Activated CD4-positive, CD25-positive, alpha-beta regulatory T cell treated with anti-CD3 and anti-CD28 coated beads, Interleukin-2, amount 50 U/mL, for 72 hours (primary cell): Measurements from ENCODE around the gene FAM174A.
"Not testable (repeated sequence)": the region's sequence is repeated elsewhere in the genome, so short reads cannot be mapped to it uniquely, and the experiment has no call there.

Source experiments
- DNase-seq: peaks from one replicate; pipeline ENCODE4 v3.0.0; 2021

FAM174A gene

GRCh38 chr5:100576217-100576751, 41.1 kb downstream of the FAM174A start:
- no peak for DNase-seq

- no peak for DNase-seq
Measured at GRCh38 chr5:100577506-100577905, 42.3 kb downstream of the FAM174A start.

- no peak for DNase-seq
Measured at GRCh38 chr5:100584069-100584468, 48.9 kb downstream of the FAM174A start.

GRCh38 chr5:100584889-100585288, 49.7 kb downstream of the FAM174A start:
- DNase-seq = no peak

GRCh38 chr5:100590867-100591266, 55.7 kb downstream of the FAM174A start:
- no peak for DNase-seq

- DNase-seq = no peak
Measured at GRCh38 chr5:100595152-100595811, 60.1 kb downstream of the FAM174A start.

GRCh38 chr5:100595812-100596173, 60.6 kb downstream of the FAM174A start:
- DNase-seq = no peak

- no peak for DNase-seq
Measured at GRCh38 chr5:100598446-100598845, 63.3 kb downstream of the FAM174A start.

- DNase-seq = no peak
Measured at GRCh38 chr5:100600298-100600994, 65.3 kb downstream of the FAM174A start.

GRCh38 chr5:100603141-100603540, 68.0 kb downstream of the FAM174A start:
- no peak for DNase-seq

GRCh38 chr5:100604021-100604420, 68.8 kb downstream of the FAM174A start:
- not testable (repeated sequence) for DNase-seq

- no peak for DNase-seq
Measured at GRCh38 chr5:100609594-100609993, 74.4 kb downstream of the FAM174A start.

GRCh38 chr5:100614308-100614707, 79.1 kb downstream of the FAM174A start:
- no peak for DNase-seq

- DNase-seq = no peak
Measured at GRCh38 chr5:100615362-100615761, 80.2 kb downstream of the FAM174A start.

GRCh38 chr5:100616291-100616690, 81.1 kb downstream of the FAM174A start:
- DNase-seq = no peak

- DNase-seq = no peak
Measured at GRCh38 chr5:100616981-100617380, 81.8 kb downstream of the FAM174A start.

- DNase-seq = no peak
Measured at GRCh38 chr5:100623719-100624118, 88.5 kb downstream of the FAM174A start.

GRCh38 chr5:100634937-100635534, 99.9 kb downstream of the FAM174A start:
- DNase-seq = no peak
